Mesendoderm (in vitro differentiated cells): ENCODE measurements around the gene DNM3.

Experiments used
- DNase-seq: peaks from one replicate; pipeline ENCODE4 v3.0.0; 2013
- H2AK5ac ChIP-seq: 2 replicates; pipeline ENCODE4 v1.6.1; 2013; ENCODE audit warnings: low read length, inconsistent platforms
- H2BK120ac ChIP-seq: 2 replicates; pipeline ENCODE4 v1.6.1; 2013; ENCODE audit warnings: low read depth, mild to moderate bottlenecking, low read length, moderate library complexity, mixed read lengths
- H2BK15ac ChIP-seq: replicated peaks from 2 replicates; pipeline ENCODE4 v1.6.1; 2013; ENCODE audit warnings: low read depth, mild to moderate bottlenecking, moderate library complexity
- H2BK5ac ChIP-seq: 2 replicates; pipeline ENCODE4 v1.6.1; 2013; ENCODE audit warnings: low read length, inconsistent platforms
- H3K18ac ChIP-seq: 2 replicates; pipeline ENCODE4 v1.6.1; 2013; ENCODE audit warnings: mild to moderate bottlenecking, low read length, mixed read lengths
- H3K23ac ChIP-seq: one replicate; pipeline ENCODE4 v1.6.1; 2013; ENCODE audit warnings: low read length
- H3K27ac ChIP-seq: 2 replicates; pipeline ENCODE4 v1.5.1; 2013; ENCODE audit warnings: low read depth, mild to moderate bottlenecking, inconsistent platforms, low read length, moderate library complexity
- H3K27me3 ChIP-seq: 2 replicates; pipeline ENCODE4 v1.6.1; 2013; ENCODE audit warnings: low read length, control low read depth, mild to moderate bottlenecking, inconsistent platforms; ENCODE audit not compliant: insufficient read depth, poor library complexity
- H3K36me3 ChIP-seq: 2 replicates; pipeline ENCODE4 v1.6.1; 2013; ENCODE audit warnings: low read length, inconsistent platforms; ENCODE audit not compliant: control insufficient read depth, insufficient read depth
- H3K4ac ChIP-seq: one replicate; pipeline ENCODE4 v1.6.1; 2013; ENCODE audit warnings: low read depth, mild to moderate bottlenecking, low read length, moderate library complexity
- H3K4me1 ChIP-seq: 2 replicates; pipeline ENCODE4 v1.6.1; 2013; ENCODE audit warnings: low read depth, low read length, inconsistent platforms; ENCODE audit not compliant: control insufficient read depth
- H3K4me2 ChIP-seq: 2 replicates; pipeline ENCODE4 v1.6.1; 2013; ENCODE audit warnings: low read length
- H3K4me3 ChIP-seq: 2 replicates; pipeline ENCODE4 v1.5.1; 2013; ENCODE audit warnings: mild to moderate bottlenecking, low read length
- H3K56ac ChIP-seq: one replicate; pipeline ENCODE4 v1.6.1; 2013; ENCODE audit warnings: low read length
- H3K79me1 ChIP-seq: 2 replicates; pipeline ENCODE4 v1.6.1; 2013; ENCODE audit warnings: low read length, inconsistent platforms
- H3K79me2 ChIP-seq: 2 replicates; pipeline ENCODE4 v1.6.1; 2013; ENCODE audit warnings: mild to moderate bottlenecking, low read length; ENCODE audit not compliant: control insufficient read depth, insufficient read depth
- H3K9ac ChIP-seq: 2 replicates; pipeline ENCODE4 v1.6.1; 2013; ENCODE audit warnings: low read length, inconsistent platforms
- H4K5ac ChIP-seq: one replicate; pipeline ENCODE4 v1.6.1; 2013; ENCODE audit warnings: low read length
- H4K8ac ChIP-seq: one replicate; pipeline ENCODE4 v1.6.1; 2013; ENCODE audit warnings: low read depth, mild to moderate bottlenecking, control low read depth, low read length, moderate library complexity
- WGBS: extraction: QIAGEN DNeasy Blood & Tissue Kit; methylation state at CpG from one replicate; pipeline ENCODE4 v1.1.7; 2013; ENCODE audit warnings: low lambda C conversion rate, missing lambda C conversion rate; ENCODE audit not compliant: insufficient coverage; ENCODE audit errors: extremely low coverage; 5-methylcytosine and 5-hydroxymethylcytosine counted together

DNM3 gene

DNA sequence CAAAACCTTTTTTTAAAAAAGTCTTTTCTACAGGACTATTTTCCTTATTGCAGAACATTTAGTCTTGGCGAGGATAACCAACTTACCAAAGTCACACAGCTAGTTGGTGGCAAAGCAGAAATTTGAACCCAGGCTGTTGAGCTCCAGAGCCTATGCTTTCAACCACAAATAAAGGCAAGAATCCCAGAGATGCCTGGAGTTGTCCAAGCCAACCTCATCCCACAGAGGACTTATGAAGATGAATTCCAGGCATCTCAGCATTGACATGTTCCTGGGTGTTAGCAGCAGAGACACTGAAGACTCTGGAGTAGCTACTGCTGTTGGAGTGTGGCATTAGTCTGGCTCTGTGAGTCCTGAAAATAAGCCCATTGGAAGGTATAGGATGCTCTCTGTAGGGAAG lies 291.5 kb downstream of the DNM3 start:
- H3K18ac ChIP-seq: no peak overlapping the region
- H3K4me3 ChIP-seq: no peak overlapping the region
- no peak overlapping the region for H3K23ac ChIP-seq
- H3K27ac ChIP-seq: no peak overlapping the region
- DNase-seq: no peak
- no peaks in the 10 kb centered on the region for H3K4me1 ChIP-seq
- H2BK120ac ChIP-seq: no peak overlapping the region
- H3K79me2 ChIP-seq: no peaks in the 10 kb centered on the region
- H2BK5ac ChIP-seq: no peak overlapping the region
- no peak overlapping the region for H3K9ac ChIP-seq
- H3K79me1 ChIP-seq: no peaks in the 10 kb centered on the region
- H4K8ac ChIP-seq: no peak overlapping the region
- H3K4ac ChIP-seq: no peak overlapping the region
- WGBS: no CpG with 5 or more reads among the region's 1 CpG
- no peak overlapping the region for H3K56ac ChIP-seq
- no peaks in the 10 kb centered on the region for H3K27me3 ChIP-seq
- H4K5ac ChIP-seq: no peak overlapping the region
- no peak overlapping the region for H2BK15ac ChIP-seq
- no peaks in the 10 kb centered on the region for H3K36me3 ChIP-seq
- H2AK5ac ChIP-seq: no peak overlapping the region
- H3K4me2 ChIP-seq: no peak overlapping the region

GRCh38 chr1:172134087-172134731 lies 292.9 kb downstream of the DNM3 start:
- no peak overlapping the region for H3K18ac ChIP-seq
- no peaks in the 10 kb centered on the region for H3K4me1 ChIP-seq
- no peak overlapping the region for H3K4me2 ChIP-seq
- no peak overlapping the region for H3K23ac ChIP-seq
- no peak overlapping the region for H2BK15ac ChIP-seq
- H2BK120ac ChIP-seq: no peak overlapping the region
- no peak overlapping the region for H2BK5ac ChIP-seq
- H3K36me3 ChIP-seq: no peaks in the 10 kb centered on the region
- no peak overlapping the region for H4K8ac ChIP-seq
- no peak overlapping the region for H3K9ac ChIP-seq
- no peak for DNase-seq
- no peaks in the 10 kb centered on the region for H3K27me3 ChIP-seq
- no peak overlapping the region for H2AK5ac ChIP-seq
- H3K56ac ChIP-seq: no peak overlapping the region
- no peak overlapping the region for H3K27ac ChIP-seq
- H4K5ac ChIP-seq: no peak overlapping the region
- no peak overlapping the region for H3K4me3 ChIP-seq
- H3K79me1 ChIP-seq: no peaks in the 10 kb centered on the region
- H3K79me2 ChIP-seq: no peaks in the 10 kb centered on the region
- WGBS: no CpG with 5 or more reads among the region's 2 CpGs
- no peak overlapping the region for H3K4ac ChIP-seq

GRCh38 chr1:172135076-172135672 lies 293.9 kb downstream of the DNM3 start:
- no CpG with 5 or more reads among the region's 2 CpGs for WGBS
- Histone ChIP-seq H2AK5ac (no peak overlapping the region), H3K36me3 (no peaks in the 10 kb centered on the region), H3K9ac (no peak overlapping the region), H3K79me1 (no peaks in the 10 kb centered on the region), H3K4me2 (no peak overlapping the region), H3K79me2 (no peaks in the 10 kb centered on the region), H3K4me1 (no peaks in the 10 kb centered on the region), H3K4me3 (no peak overlapping the region), H4K5ac (no peak overlapping the region), H2BK120ac (no peak overlapping the region), H3K27me3 (no peaks in the 10 kb centered on the region), H2BK15ac (no peak overlapping the region), H3K18ac (no peak overlapping the region), H2BK5ac (no peak overlapping the region), H3K23ac (no peak overlapping the region), H4K8ac (no peak overlapping the region), H3K56ac (no peak overlapping the region), H3K4ac (no peak overlapping the region), H3K27ac (no peak overlapping the region)
- DNase-seq: peak; percentile 54

- no CpG with 5 or more reads among the region's 4 CpGs for WGBS
- no peak overlapping the region for H2BK5ac ChIP-seq
- H2BK15ac ChIP-seq: no peak overlapping the region
- no peak overlapping the region for H2AK5ac ChIP-seq
- H3K9ac ChIP-seq: no peak overlapping the region
- no peak overlapping the region for H3K56ac ChIP-seq
- H3K4me1 ChIP-seq: no peaks in the 10 kb centered on the region
- H4K5ac ChIP-seq: no peak overlapping the region
- no peak overlapping the region for H3K18ac ChIP-seq
- H3K27me3 ChIP-seq: no peaks in the 10 kb centered on the region
- no peaks in the 10 kb centered on the region for H3K79me1 ChIP-seq
- H4K8ac ChIP-seq: no peak overlapping the region
- H3K4me2 ChIP-seq: no peak overlapping the region
- no peak overlapping the region for H3K4ac ChIP-seq
- H3K79me2 ChIP-seq: no peaks in the 10 kb centered on the region
- no peak for DNase-seq
- H2BK120ac ChIP-seq: no peak overlapping the region
- no peak overlapping the region for H3K27ac ChIP-seq
- H3K36me3 ChIP-seq: no peaks in the 10 kb centered on the region
- no peak overlapping the region for H3K4me3 ChIP-seq
- no peak overlapping the region for H3K23ac ChIP-seq
These were observed 294.8 kb downstream of the DNM3 start for GRCh38 chr1:172135978-172136610.

- H3K4me3 ChIP-seq: no peak overlapping the region
- H3K27ac ChIP-seq: no peak overlapping the region
- H2BK15ac ChIP-seq: no peak overlapping the region
- no CpG with 5 or more reads among the region's 5 CpGs for WGBS
- no peaks in the 10 kb centered on the region for H3K79me1 ChIP-seq
- H4K5ac ChIP-seq: no peak overlapping the region
- H3K27me3 ChIP-seq: no peaks in the 10 kb centered on the region
- no peak overlapping the region for H4K8ac ChIP-seq
- H2AK5ac ChIP-seq: no peak overlapping the region
- H2BK120ac ChIP-seq: no peak overlapping the region
- no peak overlapping the region for H3K4me2 ChIP-seq
- H3K36me3 ChIP-seq: no peaks in the 10 kb centered on the region
- no peak overlapping the region for H2BK5ac ChIP-seq
- H3K79me2 ChIP-seq: no peaks in the 10 kb centered on the region
- H3K56ac ChIP-seq: no peak overlapping the region
- no peak overlapping the region for H3K18ac ChIP-seq
- H3K4me1 ChIP-seq: no peaks in the 10 kb centered on the region
- no peak overlapping the region for H3K23ac ChIP-seq
- H3K9ac ChIP-seq: no peak overlapping the region
- H3K4ac ChIP-seq: no peak overlapping the region
- no peak for DNase-seq
These were observed 295.6 kb downstream of the DNM3 start for GRCh38 chr1:172136925-172137324.
